Duodenal mucosa (tissue), 2 donors: ENCODE data around the gene EHBP1.

Experiments
- H3K27ac ChIP-seq: one replicate; pipeline ENCODE4 v1.7.0; 2013; ENCODE audit warnings: low read depth, low read length
- H3K27me3 ChIP-seq, 2 donors: one replicate each; pipeline ENCODE4 v1.7.0; 2013; ENCODE audit warnings: low read length in 2 of 2, control low read depth in 1 of 2; ENCODE audit not compliant: insufficient read depth in 2 of 2, control insufficient read depth in 1 of 2
- H3K36me3 ChIP-seq, 2 donors: one replicate each; pipeline ENCODE4 v1.7.0; 2013; ENCODE audit warnings: low read length in 2 of 2, control low read depth in 1 of 2; ENCODE audit not compliant: insufficient read depth in 2 of 2, control insufficient read depth in 1 of 2
- H3K4me1 ChIP-seq, 2 donors: one replicate each; pipeline ENCODE4 v1.7.0; 2013; ENCODE audit warnings: low read length in 2 of 2, control low read depth in 1 of 2; ENCODE audit not compliant: insufficient read depth in 2 of 2, control insufficient read depth in 1 of 2
- H3K4me3 ChIP-seq, 2 donors: one replicate each; pipeline ENCODE4 v1.7.0; 2013; ENCODE audit warnings: low read length in 2 of 2, low read depth in 1 of 2
- H3K9ac ChIP-seq, 2 donors: one replicate each; pipeline ENCODE4 v1.7.0; 2013; ENCODE audit warnings: low read length in 2 of 2, low read depth in 1 of 2
- H3K9me3 ChIP-seq, 2 donors: one replicate each; pipeline ENCODE4 v1.7.0; 2013; ENCODE audit warnings: low read length in 2 of 2, control low read depth in 1 of 2; ENCODE audit not compliant: control insufficient read depth in 1 of 2

Gene EHBP1

GRCh38 chr2:62717503-62718081 is 12.1 kb downstream of the EHBP1 start:
- Histone ChIP-seq H3K4me3 (no peak overlapping the region), H3K27ac (no peak overlapping the region), H3K9ac (no peak overlapping the region), H3K27me3 (no peaks in the 10 kb centered on the region), H3K4me1 (no peaks in the 10 kb centered on the region), H3K36me3 (no peaks in the 10 kb centered on the region), H3K9me3 (no peaks in the 10 kb centered on the region)

- Histone ChIP-seq H3K9me3 (peaks cover 3 to 5% of the 10 kb centered on the region in 2 donors), H3K4me1 (no peaks in the 10 kb centered on the region), H3K9ac (no peak overlapping the region), H3K36me3 (no peaks in the 10 kb centered on the region), H3K27me3 (no peaks in the 10 kb centered on the region), H3K27ac (no peak overlapping the region), H3K4me3 (no peak overlapping the region)
Observed at GRCh38 chr2:62718225-62718822, 12.8 kb downstream of the EHBP1 start.

GRCh38 chr2:62719757-62720156 is 14.2 kb downstream of the EHBP1 start:
- no peak overlapping the region for H3K9ac ChIP-seq
- peaks cover 3 to 5% of the 10 kb centered on the region in 2 donors for H3K9me3 ChIP-seq
- H3K36me3 ChIP-seq: no peaks in the 10 kb centered on the region
- no peaks in the 10 kb centered on the region for H3K4me1 ChIP-seq
- no peaks in the 10 kb centered on the region for H3K27me3 ChIP-seq
- no peak overlapping the region for H3K4me3 ChIP-seq
- H3K27ac ChIP-seq: no peak overlapping the region

DNA sequence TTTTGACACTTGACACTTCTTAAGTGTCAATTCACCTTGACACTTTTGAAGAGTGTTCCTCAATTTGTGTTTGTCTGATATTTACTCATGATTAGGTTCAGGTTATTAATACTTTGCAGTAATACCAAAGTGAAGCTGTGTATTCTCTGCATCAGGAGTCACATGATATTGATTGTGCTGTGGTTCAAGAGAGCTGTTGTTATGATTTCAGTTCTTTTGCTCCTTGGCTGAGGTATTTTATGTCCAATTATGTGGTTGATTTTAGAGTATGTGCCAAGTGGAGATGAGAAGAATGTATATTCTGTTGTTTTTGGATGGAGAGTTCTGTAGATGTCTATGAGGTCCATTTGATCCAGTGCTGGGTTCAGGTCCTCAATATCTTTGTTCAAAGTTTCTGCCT is 17.2 kb downstream of the EHBP1 start:
- H3K9me3 ChIP-seq: peaks cover 3 to 5% of the 10 kb centered on the region in 2 donors
- no peaks in the 10 kb centered on the region for H3K36me3 ChIP-seq
- no peak overlapping the region for H3K27ac ChIP-seq
- H3K4me3 ChIP-seq: no peak overlapping the region
- no peaks in the 10 kb centered on the region for H3K4me1 ChIP-seq
- no peaks in the 10 kb centered on the region for H3K27me3 ChIP-seq
- no peak overlapping the region for H3K9ac ChIP-seq

- Histone ChIP-seq H3K9me3 (peaks cover 3 to 5% of the 10 kb centered on the region in 2 donors), H3K36me3 (no peaks in the 10 kb centered on the region), H3K27me3 (no peaks in the 10 kb centered on the region), H3K4me1 (no peaks in the 10 kb centered on the region), H3K9ac (no peak overlapping the region), H3K27ac (no peak overlapping the region), H3K4me3 (no peak overlapping the region)
Observed at GRCh38 chr2:62723253-62723652, 17.7 kb downstream of the EHBP1 start.

- no peak overlapping the region for H3K4me3 ChIP-seq
- no peak overlapping the region for H3K9ac ChIP-seq
- no peaks in the 10 kb centered on the region for H3K36me3 ChIP-seq
- no peaks in the 10 kb centered on the region for H3K4me1 ChIP-seq
- no peaks in the 10 kb centered on the region for H3K27me3 ChIP-seq
- peaks cover 3 to 5% of the 10 kb centered on the region in 2 donors for H3K9me3 ChIP-seq
- H3K27ac ChIP-seq: no peak overlapping the region
Observed at GRCh38 chr2:62724106-62724505, 18.6 kb downstream of the EHBP1 start.

DNA sequence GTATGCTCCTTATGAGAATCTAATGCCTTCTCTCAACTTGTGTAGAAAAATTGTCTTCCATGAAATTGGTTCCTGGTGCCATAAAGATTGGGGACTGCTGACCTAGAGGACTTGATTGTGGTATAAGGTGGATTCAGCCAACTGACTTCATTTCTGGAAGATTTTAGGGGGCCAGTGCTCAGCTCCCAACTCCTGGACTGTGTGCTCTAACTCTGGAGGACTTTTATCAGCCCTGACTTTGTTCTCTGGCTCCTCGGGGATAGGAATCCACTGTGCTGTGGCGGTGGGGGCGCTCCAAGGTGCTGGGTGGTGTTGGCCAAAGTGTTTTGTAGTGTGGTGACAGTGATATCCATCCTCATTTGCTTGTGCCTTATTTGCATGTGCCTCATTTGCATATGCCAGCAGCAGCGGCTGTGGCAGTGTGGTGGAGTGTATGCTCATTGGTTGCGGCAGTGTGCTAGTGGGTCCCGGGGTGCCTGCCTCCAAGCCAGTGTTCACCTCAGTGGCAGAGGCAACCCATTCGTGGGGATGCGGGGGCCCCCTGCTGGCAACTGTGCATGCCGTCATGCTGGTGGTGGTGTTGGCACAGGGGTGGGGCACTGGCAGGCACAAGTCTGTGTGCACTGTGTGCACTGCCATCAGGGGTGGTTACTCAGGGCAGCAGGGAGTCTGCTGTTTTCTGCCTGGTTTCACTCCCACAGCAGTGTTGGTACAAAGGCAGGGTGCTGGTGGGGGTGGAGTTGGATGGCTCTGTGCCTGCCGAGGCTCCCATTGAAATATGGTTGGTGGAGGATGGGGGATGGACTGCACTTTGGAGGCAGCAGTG is 19.6 kb downstream of the EHBP1 start:
- H3K27ac ChIP-seq: no peak overlapping the region
- H3K4me1 ChIP-seq: no peaks in the 10 kb centered on the region
- H3K27me3 ChIP-seq: no peaks in the 10 kb centered on the region
- no peak overlapping the region for H3K9ac ChIP-seq
- H3K36me3 ChIP-seq: no peaks in the 10 kb centered on the region
- H3K9me3 ChIP-seq: peaks cover 3 to 5% of the 10 kb centered on the region in 2 donors
- H3K4me3 ChIP-seq: no peak overlapping the region

DNA sequence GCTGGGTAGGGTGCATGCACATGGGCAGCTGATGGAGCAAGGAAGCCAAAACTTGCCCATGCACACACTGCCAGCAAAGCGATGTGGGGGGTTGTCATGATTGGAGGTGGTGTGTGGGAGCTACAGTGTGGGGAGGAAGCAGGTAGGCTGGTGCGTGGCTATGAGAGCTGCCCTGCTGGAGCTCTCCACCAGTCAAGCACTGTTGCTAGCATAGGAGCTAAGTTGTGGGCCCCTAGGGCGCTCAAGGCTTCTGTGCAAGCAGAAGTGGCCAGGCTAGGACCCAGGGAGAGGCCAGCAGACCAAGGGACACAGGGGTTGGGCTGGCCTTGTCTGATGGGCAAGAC is 20.2 kb downstream of the EHBP1 start:
- Histone ChIP-seq H3K9ac (no peak overlapping the region), H3K9me3 (peaks cover 3 to 5% of the 10 kb centered on the region in 2 donors), H3K36me3 (no peaks in the 10 kb centered on the region), H3K4me3 (no peak overlapping the region), H3K4me1 (no peaks in the 10 kb centered on the region), H3K27me3 (no peaks in the 10 kb centered on the region), H3K27ac (no peak overlapping the region)

- peaks cover 8 to 17% of the 10 kb centered on the region in 2 donors for H3K9me3 ChIP-seq
- no peak overlapping the region for H3K27ac ChIP-seq
- no peak overlapping the region for H3K9ac ChIP-seq
- no peaks in the 10 kb centered on the region for H3K36me3 ChIP-seq
- no peaks in the 10 kb centered on the region for H3K4me1 ChIP-seq
- no peaks in the 10 kb centered on the region for H3K27me3 ChIP-seq
- no peak overlapping the region for H3K4me3 ChIP-seq
Observed at GRCh38 chr2:62727259-62727867, 21.9 kb downstream of the EHBP1 start.
